Omental fat pad (tissue), 4 donors: ENCODE data around the gene SMIM26. TPM values are rescaled to one million over a fixed set of nuclear protein-coding genes. Genes with fewer than 3 reads are reported as not detected.

Experiments used
- ATAC-seq: fragments of 150-250 bp; one replicate; pipeline ENCODE4 v1.9.1; 2016; ENCODE audit warnings: mild to moderate bottlenecking, moderate library complexity; ENCODE audit not compliant: low FRiP score
- DNase-seq: peaks from one replicate; pipeline ENCODE4 v3.0.0-alpha.2; 2019; ENCODE audit warnings: low spot score
- total RNA-seq, 4 donors: library from RNA; depleted of rRNA; stranded (reverse); fragments of >200 nt; gene quantifications; one replicate each; pipeline ENCODE4 v1.1.0, GENCODE V29; 2016
- TF ChIP-seq, protein P1 (sequence below), 3 donors: fragments of 450-650 bp; IDR thresholded peaks; one replicate each; pipeline ENCODE4 v1.5.1; 2016 to 2017; ENCODE audit warnings: antibody characterized with exemption in 3 of 3, mild to moderate bottlenecking in 3 of 3, moderate library complexity in 2 of 3

The SMIM26 gene
- total RNA-seq, 4 donors from 2014 or later: 84.2 to 145 (median 113) TPM

DNA sequence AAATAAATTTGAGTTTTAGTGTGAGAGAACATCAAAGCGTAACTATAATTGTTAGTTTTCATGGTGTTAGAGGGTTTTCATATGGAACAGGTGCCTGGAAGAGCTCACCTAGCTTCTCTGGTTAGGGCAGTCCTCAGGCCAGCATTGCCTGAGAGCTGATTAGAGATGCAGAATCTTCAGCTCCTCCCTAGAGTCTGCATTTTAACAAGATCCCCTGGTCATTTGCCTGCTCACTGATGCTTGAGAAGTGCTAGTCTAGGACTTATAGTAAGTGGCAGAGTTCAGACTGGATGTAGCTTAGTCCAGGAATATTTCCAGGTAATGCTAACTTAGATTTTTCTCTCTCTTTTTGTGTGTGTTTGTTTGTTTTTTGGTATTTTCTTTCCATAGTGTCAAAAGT is 21.7 kb upstream of the SMIM26 start:
- TF ChIP-seq, protein P1, sequence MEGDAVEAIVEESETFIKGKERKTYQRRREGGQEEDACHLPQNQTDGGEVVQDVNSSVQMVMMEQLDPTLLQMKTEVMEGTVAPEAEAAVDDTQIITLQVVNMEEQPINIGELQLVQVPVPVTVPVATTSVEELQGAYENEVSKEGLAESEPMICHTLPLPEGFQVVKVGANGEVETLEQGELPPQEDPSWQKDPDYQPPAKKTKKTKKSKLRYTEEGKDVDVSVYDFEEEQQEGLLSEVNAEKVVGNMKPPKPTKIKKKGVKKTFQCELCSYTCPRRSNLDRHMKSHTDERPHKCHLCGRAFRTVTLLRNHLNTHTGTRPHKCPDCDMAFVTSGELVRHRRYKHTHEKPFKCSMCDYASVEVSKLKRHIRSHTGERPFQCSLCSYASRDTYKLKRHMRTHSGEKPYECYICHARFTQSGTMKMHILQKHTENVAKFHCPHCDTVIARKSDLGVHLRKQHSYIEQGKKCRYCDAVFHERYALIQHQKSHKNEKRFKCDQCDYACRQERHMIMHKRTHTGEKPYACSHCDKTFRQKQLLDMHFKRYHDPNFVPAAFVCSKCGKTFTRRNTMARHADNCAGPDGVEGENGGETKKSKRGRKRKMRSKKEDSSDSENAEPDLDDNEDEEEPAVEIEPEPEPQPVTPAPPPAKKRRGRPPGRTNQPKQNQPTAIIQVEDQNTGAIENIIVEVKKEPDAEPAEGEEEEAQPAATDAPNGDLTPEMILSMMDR (IDR thresholded peaks at IDR 0.05): no peak
- DNase-seq (no peak), ATAC-seq (no peak)

DNA sequence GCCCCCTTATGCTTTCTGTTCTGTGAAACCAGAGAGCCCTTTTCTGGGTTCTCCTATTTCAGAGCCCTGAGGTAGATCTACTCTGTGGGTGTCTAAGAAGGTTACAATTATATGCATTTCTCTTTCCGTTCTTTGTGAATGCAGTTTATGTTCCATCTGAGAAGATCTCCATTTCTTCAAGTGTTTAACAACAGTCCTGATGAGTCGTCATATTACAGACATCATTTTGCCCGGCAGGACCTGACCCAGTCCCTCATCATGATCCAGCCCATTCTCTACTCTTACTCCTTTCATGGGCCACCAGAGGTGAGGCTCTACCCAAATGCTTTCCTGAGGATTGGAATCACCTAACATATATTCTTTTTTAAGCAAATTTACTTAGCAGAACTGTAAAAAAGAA is 18.8 kb upstream of the SMIM26 start:
- DNase-seq (no peak), ATAC-seq (no peak)
- TF ChIP-seq, protein P1 (IDR thresholded peaks at IDR 0.05): no peak

- DNase-seq: no peak
- TF ChIP-seq, protein P1 (IDR thresholded peaks at IDR 0.05): no peak
- no peak for ATAC-seq
Measured at GRCh38 chr20:18553746-18554145, 13.5 kb upstream of the SMIM26 start.

GRCh38 chr20:18567739-18568091 is 483 bp downstream of the SMIM26 start:
- DNase-seq (no peak), ATAC-seq (peak; percentile 56)
- TF ChIP-seq, protein P1 (IDR thresholded peaks at IDR 0.05): no peak

GRCh38 chr20:18571009-18571408 is 3.8 kb downstream of the SMIM26 start:
- ATAC-seq (no peak), DNase-seq (no peak)
- TF ChIP-seq, protein P1 (IDR thresholded peaks at IDR 0.05): no peak

- TF ChIP-seq, protein P1 (IDR thresholded peaks at IDR 0.05): no peak
- ATAC-seq: no peak
- no peak for DNase-seq
Measured at GRCh38 chr20:18571578-18571977, 4.3 kb downstream of the SMIM26 start.

DNA sequence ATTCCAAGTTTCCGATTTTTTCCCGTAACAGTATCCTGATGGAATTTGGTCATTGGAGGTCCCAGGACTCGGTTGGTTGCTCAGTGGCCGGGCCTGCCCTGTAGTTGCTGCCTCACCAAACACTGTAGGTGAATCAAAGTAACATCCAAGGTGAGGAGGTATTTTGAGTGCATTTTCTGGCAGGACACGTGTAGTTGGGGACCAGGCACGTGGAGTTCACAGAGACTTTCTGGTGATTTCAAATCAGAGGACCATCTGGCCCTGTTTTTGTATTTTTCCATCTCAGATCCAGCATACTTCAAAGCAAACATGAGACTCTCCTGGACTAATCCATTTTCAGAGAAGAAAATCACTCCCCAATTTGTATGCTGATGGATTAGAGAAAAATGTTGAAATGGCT is 10.7 kb downstream of the SMIM26 start:
- TF ChIP-seq, protein P1 (IDR thresholded peaks at IDR 0.05): no peak
- DNase-seq: no peak
- no peak for ATAC-seq
